GM23338 (cell line): Measurements from ENCODE around the gene ABHD17A. TPM values are rescaled to one million over a fixed set of nuclear protein-coding genes. Genes with fewer than 3 reads are reported as not detected.

Experiments
- ATAC-seq: fragments of 200-7000 bp; cut with Tn5 transposase; 3 replicates; pipeline ENCODE4 v1.9.1; 2020
- DNase-seq: peaks from one replicate; pipeline ENCODE4 v3.0.0-alpha.2; 2015; ENCODE audit warnings: low spot score
- H2AFZ ChIP-seq: fragments of 200-600 bp; sonication (generic); 2 replicates; pipeline ENCODE4 v1.8.0; 2016; ENCODE audit warnings: antibody characterized with exemption, mild to moderate bottlenecking, moderate library complexity
- H3F3A ChIP-seq: fragments of 200-600 bp; sonication (generic); replicated peaks from 2 replicates; pipeline ENCODE4 v1.8.0; 2017; ENCODE audit warnings: antibody characterized with exemption, mixed run types, low read depth
- H3K27ac ChIP-seq: fragments of 200-600 bp; sonication (generic); 2 replicates; pipeline ENCODE4 v1.6.1; 2016; ENCODE audit warnings: low read depth
- H3K27me3 ChIP-seq: fragments of 200-600 bp; sonication (generic); 2 replicates; pipeline ENCODE4 v1.8.0; 2016; ENCODE audit warnings: mild to moderate bottlenecking, mixed run types, moderate library complexity; ENCODE audit not compliant: insufficient read depth
- H3K36me3 ChIP-seq: fragments of 200-600 bp; sonication (generic); 2 replicates; pipeline ENCODE4 v1.8.0; 2016; ENCODE audit warnings: mild to moderate bottlenecking; ENCODE audit not compliant: insufficient read depth
- H3K4me1 ChIP-seq: fragments of 200-600 bp; sonication (generic); 2 replicates; pipeline ENCODE4 v1.8.0; 2016; ENCODE audit warnings: mild to moderate bottlenecking, moderate library complexity; ENCODE audit not compliant: insufficient read depth
- H3K4me2 ChIP-seq: fragments of 200-600 bp; sonication (generic); 2 replicates; pipeline ENCODE4 v1.7.1; 2017; ENCODE audit warnings: mixed run types
- H3K4me3 ChIP-seq: fragments of 200-600 bp; sonication (generic); 2 replicates; pipeline ENCODE4 v1.6.1; 2016; ENCODE audit warnings: mixed run types
- H3K79me2 ChIP-seq: fragments of 200-600 bp; sonication (generic); replicated peaks from 2 replicates; pipeline ENCODE4 v1.8.0; 2017; ENCODE audit warnings: mild to moderate bottlenecking; ENCODE audit not compliant: insufficient read depth
- H3K9me2 ChIP-seq: fragments of 200-600 bp; sonication (generic); 2 replicates; pipeline ENCODE4 v1.8.0; 2017; ENCODE audit not compliant: insufficient read depth
- H4K20me1 ChIP-seq: fragments of 200-600 bp; sonication (generic); replicated peaks from 2 replicates; pipeline ENCODE4 v1.8.0; 2017; ENCODE audit warnings: mild to moderate bottlenecking; ENCODE audit not compliant: insufficient read depth
- H3K27ac Mint-ChIP-seq: 2 replicates; pipeline ENCODE4 v1.8.0; 2020; ENCODE audit warnings: inconsistent platforms, mild to moderate bottlenecking, moderate library complexity, mixed read lengths
- H3K27me3 Mint-ChIP-seq: 3 replicates; pipeline ENCODE4 v1.8.0; 2022; ENCODE audit warnings: low read depth, mild to moderate bottlenecking, moderate library complexity, mixed read lengths, inconsistent platforms; ENCODE audit not compliant: insufficient read depth, poor library complexity
- H3K36me3 Mint-ChIP-seq: 3 replicates; pipeline ENCODE4 v1.8.0; 2021; ENCODE audit warnings: low read depth, mild to moderate bottlenecking, inconsistent platforms, moderate library complexity, mixed read lengths
- H3K4me1 Mint-ChIP-seq: 3 replicates; pipeline ENCODE4 v1.8.0; 2020; ENCODE audit warnings: mild to moderate bottlenecking, inconsistent platforms, mixed read lengths
- H3K4me3 Mint-ChIP-seq: 3 replicates; pipeline ENCODE4 v1.8.0; 2021; ENCODE audit warnings: moderate library complexity, mild to moderate bottlenecking, inconsistent platforms, mixed read lengths
- H3K9me3 Mint-ChIP-seq: 3 replicates; pipeline ENCODE4 v1.8.0; 2020; ENCODE audit warnings: moderate library complexity, mild to moderate bottlenecking, inconsistent platforms, mixed read lengths
- CREB1 ChIP-seq: fragments of 250-450 bp; sonication (Bioruptor Pico); IDR thresholded peaks from 2 replicates; pipeline ENCODE4 v1.5.0; 2020; ENCODE audit warnings: low read depth, mild to moderate bottlenecking, moderate library complexity
- EZH2 ChIP-seq: fragments of 200-600 bp; sonication (generic); IDR thresholded peaks from one replicate; pipeline ENCODE4 v1.8.0; 2017; ENCODE audit warnings: antibody characterized with exemption, mild to moderate bottlenecking, low read depth; ENCODE audit not compliant: unreplicated experiment
- EZH2phosphoT487 ChIP-seq: fragments of 200-600 bp; sonication (generic); IDR thresholded peaks from one replicate; pipeline ENCODE4 v1.8.1; 2018; ENCODE audit warnings: antibody characterized with exemption; ENCODE audit not compliant: unreplicated experiment
- JUNB ChIP-seq: IDR thresholded peaks from one replicate; pipeline ENCODE4 v1.6.1; 2016; ENCODE audit warnings: antibody characterized with exemption; ENCODE audit not compliant: unreplicated experiment
- NANOG ChIP-seq: IDR thresholded peaks from 2 replicates; pipeline ENCODE4 v1.6.1; 2016; ENCODE audit warnings: antibody characterized with exemption, borderline replicate concordance
- POLR2AphosphoS5 ChIP-seq: IDR thresholded peaks from 2 replicates; pipeline ENCODE4 v1.6.1; 2016; ENCODE audit warnings: antibody characterized with exemption, low read depth
- STAT1 ChIP-seq: IDR thresholded peaks from one replicate; pipeline ENCODE4 v1.6.1; 2016; ENCODE audit warnings: antibody characterized with exemption; ENCODE audit not compliant: unreplicated experiment
- ZNF114 ChIP-seq: fragments of 250-450 bp; sonication (Bioruptor Pico); IDR thresholded peaks from 2 replicates; pipeline ENCODE4 v1.5.0; 2020; ENCODE audit warnings: mild to moderate bottlenecking, moderate library complexity
- ZNF331 ChIP-seq: fragments of 250-450 bp; sonication (Bioruptor Pico); IDR thresholded peaks from 2 replicates; pipeline ENCODE4 v1.5.0; 2020; ENCODE audit warnings: low read depth, mild to moderate bottlenecking, moderate library complexity
- polyA plus RNA-seq: library from polyadenylated mRNA; unstranded; fragments of >200 nt; fragmentation: Nextera tagmentation; extraction: Ambion mirVana; gene quantifications from 2 replicates; pipeline ENCODE4 v1.2.1, GENCODE V29; 2016
- total RNA-seq: library from RNA; depleted of rRNA; stranded (reverse); fragments of >200 nt; shearing (Covaris generic); gene quantifications from 2 replicates; pipeline ENCODE4 v1.2.3, GENCODE V29; 2014
- TF ChIP-seq, protein P1 (sequence below): fragments of 250-450 bp; sonication (Bioruptor Pico); IDR thresholded peaks from 2 replicates; pipeline ENCODE4 v1.5.0; 2020; ENCODE audit warnings: mild to moderate bottlenecking, moderate library complexity

ABHD17A gene
- total and polyA plus RNA-seq, 2 experiments from 2014 or later = 34.2 to 99.9 TPM

DNA sequence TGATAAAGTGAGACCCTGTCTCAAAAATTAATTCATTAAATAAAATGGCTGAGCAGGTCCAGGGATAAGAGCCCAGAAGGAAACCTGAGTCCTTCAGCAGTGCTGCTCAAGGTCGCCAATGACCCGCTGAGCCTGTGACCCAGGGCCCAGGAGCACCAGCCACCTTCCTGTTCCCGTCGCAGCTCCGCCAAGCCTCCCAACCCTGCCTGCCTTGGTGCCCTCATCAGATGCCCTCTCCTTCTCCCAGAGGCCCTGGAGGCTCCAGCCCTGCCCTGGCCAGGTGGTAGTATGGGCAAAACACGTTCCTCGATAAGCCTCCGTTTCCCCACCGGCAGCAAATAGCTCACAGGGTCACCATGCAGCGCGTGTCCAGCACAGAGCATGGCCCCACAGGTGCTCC, 39.7 kb downstream of the ABHD17A start (continued):
- TF ChIP-seq CREB1 (CRISPR knock-in tag) (no peak), EZH2phosphoT487 (no peak)

DNA sequence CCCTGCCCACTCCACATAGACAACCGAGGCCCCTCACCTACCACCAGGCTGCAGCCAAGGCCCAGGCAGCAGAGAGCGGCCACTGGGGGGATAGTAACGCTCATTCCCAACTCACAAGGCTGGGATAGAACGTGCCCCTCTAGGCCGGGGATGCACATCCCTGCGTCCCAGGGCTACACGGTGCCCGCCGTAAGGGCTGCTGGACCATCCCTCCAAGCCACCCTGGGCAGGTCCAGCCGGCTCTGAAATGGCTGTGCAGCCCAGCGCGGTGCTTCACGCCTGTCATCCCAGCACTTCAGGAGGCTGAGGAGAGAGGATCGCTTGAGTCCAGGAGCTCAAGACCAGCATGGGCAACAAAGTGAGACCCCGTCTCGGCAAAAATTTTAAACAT, 40.2 kb downstream of the ABHD17A start:
- no peaks in the 10 kb centered on the region for H3K27me3 ChIP-seq
- no peaks in the 10 kb centered on the region; the same call in 2 of the 3 replicates for H3K36me3 Mint-ChIP-seq
- H3K79me2 ChIP-seq = peaks cover 79% of the 10 kb centered on the region
- no peak for DNase-seq
- no peak overlapping the region for H3K4me2 ChIP-seq
- peaks cover 3% of the 10 kb centered on the region; the same call in 1 of the 2 replicates for H3K4me1 ChIP-seq
- peaks cover 23% of the 10 kb centered on the region for H3K27me3 Mint-ChIP-seq
- no peaks in the 10 kb centered on the region for H3K9me2 ChIP-seq
- TF ChIP-seq POLR2AphosphoS5 = no peak
- TF ChIP-seq EZH2phosphoT487 = no peak
- no peak for TF ChIP-seq EZH2
- TF ChIP-seq, protein P1, sequence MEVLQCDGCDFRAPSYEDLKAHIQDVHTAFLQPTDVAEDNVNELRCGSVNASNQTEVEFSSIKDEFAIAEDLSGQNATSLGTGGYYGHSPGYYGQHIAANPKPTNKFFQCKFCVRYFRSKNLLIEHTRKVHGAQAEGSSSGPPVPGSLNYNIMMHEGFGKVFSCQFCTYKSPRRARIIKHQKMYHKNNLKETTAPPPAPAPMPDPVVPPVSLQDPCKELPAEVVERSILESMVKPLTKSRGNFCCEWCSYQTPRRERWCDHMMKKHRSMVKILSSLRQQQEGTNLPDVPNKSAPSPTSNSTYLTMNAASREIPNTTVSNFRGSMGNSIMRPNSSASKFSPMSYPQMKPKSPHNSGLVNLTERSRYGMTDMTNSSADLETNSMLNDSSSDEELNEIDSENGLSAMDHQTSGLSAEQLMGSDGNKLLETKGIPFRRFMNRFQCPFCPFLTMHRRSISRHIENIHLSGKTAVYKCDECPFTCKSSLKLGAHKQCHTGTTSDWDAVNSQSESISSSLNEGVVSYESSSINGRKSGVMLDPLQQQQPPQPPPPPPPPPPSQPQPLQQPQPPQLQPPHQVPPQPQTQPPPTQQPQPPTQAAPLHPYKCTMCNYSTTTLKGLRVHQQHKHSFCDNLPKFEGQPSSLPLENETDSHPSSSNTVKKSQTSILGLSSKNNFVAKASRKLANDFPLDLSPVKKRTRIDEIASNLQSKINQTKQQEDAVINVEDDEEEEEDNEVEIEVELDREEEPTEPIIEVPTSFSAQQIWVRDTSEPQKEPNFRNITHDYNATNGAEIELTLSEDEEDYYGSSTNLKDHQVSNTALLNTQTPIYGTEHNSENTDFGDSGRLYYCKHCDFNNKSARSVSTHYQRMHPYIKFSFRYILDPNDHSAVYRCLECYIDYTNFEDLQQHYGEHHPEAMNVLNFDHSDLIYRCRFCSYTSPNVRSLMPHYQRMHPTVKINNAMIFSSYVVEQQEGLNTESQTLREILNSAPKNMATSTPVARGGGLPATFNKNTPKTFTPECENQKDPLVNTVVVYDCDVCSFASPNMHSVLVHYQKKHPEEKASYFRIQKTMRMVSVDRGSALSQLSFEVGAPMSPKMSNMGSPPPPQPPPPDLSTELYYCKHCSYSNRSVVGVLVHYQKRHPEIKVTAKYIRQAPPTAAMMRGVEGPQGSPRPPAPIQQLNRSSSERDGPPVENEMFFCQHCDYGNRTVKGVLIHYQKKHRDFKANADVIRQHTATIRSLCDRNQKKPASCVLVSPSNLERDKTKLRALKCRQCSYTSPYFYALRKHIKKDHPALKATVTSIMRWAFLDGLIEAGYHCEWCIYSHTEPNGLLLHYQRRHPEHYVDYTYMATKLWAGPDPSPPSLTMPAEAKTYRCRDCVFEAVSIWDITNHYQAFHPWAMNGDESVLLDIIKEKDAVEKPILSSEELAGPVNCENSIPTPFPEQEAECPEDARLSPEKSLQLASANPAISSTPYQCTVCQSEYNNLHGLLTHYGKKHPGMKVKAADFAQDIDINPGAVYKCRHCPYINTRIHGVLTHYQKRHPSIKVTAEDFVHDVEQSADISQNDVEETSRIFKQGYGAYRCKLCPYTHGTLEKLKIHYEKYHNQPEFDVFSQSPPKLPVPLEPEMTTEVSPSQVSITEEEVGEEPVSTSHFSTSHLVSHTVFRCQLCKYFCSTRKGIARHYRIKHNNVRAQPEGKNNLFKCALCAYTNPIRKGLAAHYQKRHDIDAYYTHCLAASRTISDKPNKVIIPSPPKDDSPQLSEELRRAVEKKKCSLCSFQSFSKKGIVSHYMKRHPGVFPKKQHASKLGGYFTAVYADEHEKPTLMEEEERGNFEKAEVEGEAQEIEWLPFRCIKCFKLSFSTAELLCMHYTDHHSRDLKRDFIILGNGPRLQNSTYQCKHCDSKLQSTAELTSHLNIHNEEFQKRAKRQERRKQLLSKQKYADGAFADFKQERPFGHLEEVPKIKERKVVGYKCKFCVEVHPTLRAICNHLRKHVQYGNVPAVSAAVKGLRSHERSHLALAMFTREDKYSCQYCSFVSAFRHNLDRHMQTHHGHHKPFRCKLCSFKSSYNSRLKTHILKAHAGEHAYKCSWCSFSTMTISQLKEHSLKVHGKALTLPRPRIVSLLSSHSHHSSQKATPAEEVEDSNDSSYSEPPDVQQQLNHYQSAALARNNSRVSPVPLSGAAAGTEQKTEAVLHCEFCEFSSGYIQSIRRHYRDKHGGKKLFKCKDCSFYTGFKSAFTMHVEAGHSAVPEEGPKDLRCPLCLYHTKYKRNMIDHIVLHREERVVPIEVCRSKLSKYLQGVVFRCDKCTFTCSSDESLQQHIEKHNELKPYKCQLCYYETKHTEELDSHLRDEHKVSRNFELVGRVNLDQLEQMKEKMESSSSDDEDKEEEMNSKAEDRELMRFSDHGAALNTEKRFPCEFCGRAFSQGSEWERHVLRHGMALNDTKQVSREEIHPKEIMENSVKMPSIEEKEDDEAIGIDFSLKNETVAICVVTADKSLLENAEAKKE (CRISPR knock-in tag) = no peak
- no peak for TF ChIP-seq NANOG
- no peak for TF ChIP-seq ZNF331 (CRISPR knock-in tag)
- no peak for TF ChIP-seq JUNB
- no peak for TF ChIP-seq ZNF114 (CRISPR knock-in tag)
- no peak for TF ChIP-seq CREB1 (CRISPR knock-in tag)
- TF ChIP-seq STAT1 = no peak
- H3K27ac ChIP-seq = no peak overlapping the region
- no peak overlapping the region for H2AFZ ChIP-seq
- no peaks in the 10 kb centered on the region for H3K36me3 ChIP-seq
- H3K4me3 Mint-ChIP-seq = no peak overlapping the region
- no peak overlapping the region for H3K27ac Mint-ChIP-seq
- H3F3A ChIP-seq = peaks cover 15% of the 10 kb centered on the region; the same call in 1 of the 2 replicates
- 0 out of 3 replicates have a peak, but pooled peaks cover 2% of the 10 kb centered on the region for H3K9me3 Mint-ChIP-seq
- no peak for ATAC-seq
- H4K20me1 ChIP-seq = peaks cover 29% of the 10 kb centered on the region
- H3K4me1 Mint-ChIP-seq = peaks cover 27% of the 10 kb centered on the region
- H3K4me3 ChIP-seq = no peak overlapping the region
